ENCODE results near the gene HMG20A.
A peak's percentile ranks its signal among the peaks of the same experiment; 100 is the strongest.

Gene HMG20A

DNA sequence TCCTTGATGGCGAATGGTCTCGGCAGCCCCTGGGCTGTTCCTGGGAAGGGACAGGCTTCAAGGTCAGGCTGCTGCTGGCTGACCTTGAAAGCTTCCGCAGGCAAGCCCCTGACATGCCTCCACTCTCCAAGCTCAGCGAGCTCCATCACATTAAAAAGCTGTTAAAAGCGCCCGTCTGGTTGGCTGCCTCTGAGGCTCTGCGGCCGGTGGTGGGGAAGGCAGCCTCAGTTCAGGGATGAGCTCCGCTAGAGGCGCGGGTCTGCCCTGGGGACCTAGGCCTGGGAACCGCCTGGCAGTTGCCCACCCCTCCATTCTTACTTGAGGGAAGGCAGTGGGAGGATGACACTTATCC is 108.3 kb downstream of the HMG20A start:
- peak overlapping the region; percentile 95 for H2BK12ac ChIP-seq (ENCODE audit: low read length)
- DNase-seq: no peak
- peak overlapping the region; percentile 96 for H2BK5ac ChIP-seq (ENCODE audit: low read depth, low read length, poor library complexity)
- H3K36me3 ChIP-seq (ENCODE audit: control insufficient read depth in 1 of 2, insufficient read depth in 2 of 2, low read length in 2 of 2): no peaks in the 10 kb centered on the region
- H3K4ac ChIP-seq (ENCODE audit: low read depth, low read length): peak overlapping the region; percentile 56
- no peak overlapping the region for H3K23ac ChIP-seq (ENCODE audit: low read length)
- peak overlapping the region; percentile 99 for H4K91ac ChIP-seq (ENCODE audit: low read depth, low read length)
- no peak overlapping the region for H3K4me2 ChIP-seq (ENCODE audit: low read length)
- H3K4me1 ChIP-seq (ENCODE audit: control insufficient read depth in 1 of 2, insufficient read depth in 2 of 2, low read length in 2 of 2): peaks cover 47 to 56% of the 10 kb centered on the region in 2 experiments
- peak overlapping the region; percentile 76 for H3K18ac ChIP-seq (ENCODE audit: low read length)
- no peak overlapping the region for H3K4me3 ChIP-seq (ENCODE audit: low read depth, low read length)
- H2AK5ac ChIP-seq (ENCODE audit: low read length): peak overlapping the region; percentile 89
- no peaks in the 10 kb centered on the region for H3K27me3 ChIP-seq (ENCODE audit: insufficient read depth, low read length)
- WGBS (ENCODE audit: extremely low coverage, insufficient coverage, insufficient read length): no CpG with 5 or more reads among the region's 12 CpGs
- H3K9ac ChIP-seq (ENCODE audit: low read length): no peak overlapping the region
- peaks cover 13% of the 10 kb centered on the region for H3K79me2 ChIP-seq (ENCODE audit: control insufficient read depth, insufficient read depth, low read length, poor library complexity)
- H2AFZ ChIP-seq (ENCODE audit: insufficient read depth, low read length, poor library complexity): no peak overlapping the region
- no peak overlapping the region for H3K27ac ChIP-seq (ENCODE audit: low read depth, low read length)
- H2BK120ac ChIP-seq (ENCODE audit: insufficient read depth, low read length, poor library complexity): peak overlapping the region; percentile 99
- H3K14ac ChIP-seq (ENCODE audit: low read length): peak overlapping the region; percentile 97
- H3K79me1 ChIP-seq (ENCODE audit: low read length): peaks cover 60% of the 10 kb centered on the region
- H3K9me3 ChIP-seq (ENCODE audit: insufficient read depth, low read depth, low read length): no peaks in the 10 kb centered on the region
- no peak overlapping the region for H4K12ac ChIP-seq (ENCODE audit: low read depth, low read length)
- peak overlapping the region; percentile 44 for H4K8ac ChIP-seq (ENCODE audit: low read depth, low read length)

GRCh38 chr15:77529394-77530159 is 108.9 kb downstream of the HMG20A start:
- H2BK120ac ChIP-seq (ENCODE audit: insufficient read depth, low read length, poor library complexity): peak overlapping the region; percentile 99
- H3K23ac ChIP-seq (ENCODE audit: low read length): no peak overlapping the region
- DNase-seq: no peak

GRCh38 chr15:77530576-77530975 is 109.9 kb downstream of the HMG20A start:
- Histone ChIP-seq H2BK5ac (ENCODE audit: low read depth, low read length, poor library complexity) (no peak overlapping the region), H3K4ac (ENCODE audit: low read depth, low read length) (no peak overlapping the region), H3K9me3 (ENCODE audit: insufficient read depth, low read depth, low read length) (no peaks in the 10 kb centered on the region), H3K79me2 (ENCODE audit: control insufficient read depth, insufficient read depth, low read length, poor library complexity) (peaks cover 13% of the 10 kb centered on the region), H4K8ac (ENCODE audit: low read depth, low read length) (no peak overlapping the region), H3K36me3 (ENCODE audit: control insufficient read depth in 1 of 2, insufficient read depth in 2 of 2, low read length in 2 of 2) (no peaks in the 10 kb centered on the region), H3K4me2 (ENCODE audit: low read length) (no peak overlapping the region), H3K4me1 (ENCODE audit: control insufficient read depth in 1 of 2, insufficient read depth in 2 of 2, low read length in 2 of 2) (peaks cover 42 to 50% of the 10 kb centered on the region in 2 experiments), H2BK12ac (ENCODE audit: low read length) (no peak overlapping the region), H3K27ac (ENCODE audit: low read depth, low read length) (peak overlapping the region; percentile 42), H3K23ac (ENCODE audit: low read length) (no peak overlapping the region), H2AFZ (ENCODE audit: insufficient read depth, low read length, poor library complexity) (no peak overlapping the region), H3K79me1 (ENCODE audit: low read length) (peaks cover 57% of the 10 kb centered on the region), H2BK120ac (ENCODE audit: insufficient read depth, low read length, poor library complexity) (peak overlapping the region; percentile 9), H3K9ac (ENCODE audit: low read length) (no peak overlapping the region), H4K91ac (ENCODE audit: low read depth, low read length) (peak overlapping the region; percentile 38), H2AK5ac (ENCODE audit: low read length) (no peak overlapping the region), H3K18ac (ENCODE audit: low read length) (no peak overlapping the region), H3K27me3 (ENCODE audit: insufficient read depth, low read length) (no peaks in the 10 kb centered on the region), H4K12ac (ENCODE audit: low read depth, low read length) (no peak overlapping the region), H3K4me3 (ENCODE audit: low read depth, low read length) (no peak overlapping the region), H3K14ac (ENCODE audit: low read length) (no peak overlapping the region)
- peak; percentile 87 to 93 for DNase-seq
- no CpG with 5 or more reads among the region's 7 CpGs for whole genome bisulfite sequencing (ENCODE audit: extremely low coverage, insufficient coverage, insufficient read length)

More at GRCh38 chr15:77529394-77530159, 108.9 kb downstream of the HMG20A start:
- Histone ChIP-seq H3K4ac (ENCODE audit: low read depth, low read length) (peak overlapping the region; percentile 77), H3K4me3 (ENCODE audit: low read depth, low read length) (no peak overlapping the region), H3K18ac (ENCODE audit: low read length) (peak overlapping the region; percentile 91), H3K36me3 (ENCODE audit: control insufficient read depth in 1 of 2, insufficient read depth in 2 of 2, low read length in 2 of 2) (no peaks in the 10 kb centered on the region), H3K9ac (ENCODE audit: low read length) (no peak overlapping the region), H4K8ac (ENCODE audit: low read depth, low read length) (peak overlapping the region; percentile 80), H3K79me2 (ENCODE audit: control insufficient read depth, insufficient read depth, low read length, poor library complexity) (peaks cover 13% of the 10 kb centered on the region), H2BK12ac (ENCODE audit: low read length) (peak overlapping the region; percentile 95), H2AK5ac (ENCODE audit: low read length) (peak overlapping the region; percentile 100), H3K14ac (ENCODE audit: low read length) (peak overlapping the region; percentile 97), H3K9me3 (ENCODE audit: insufficient read depth, low read depth, low read length) (no peaks in the 10 kb centered on the region), H3K4me2 (ENCODE audit: low read length) (no peak overlapping the region), H2AFZ (ENCODE audit: insufficient read depth, low read length, poor library complexity) (peak overlapping the region; percentile 27), H4K91ac (ENCODE audit: low read depth, low read length) (peak overlapping the region; percentile 99), H4K12ac (ENCODE audit: low read depth, low read length) (peak overlapping the region; percentile 64), H3K79me1 (ENCODE audit: low read length) (peaks cover 60% of the 10 kb centered on the region), H3K27me3 (ENCODE audit: insufficient read depth, low read length) (no peaks in the 10 kb centered on the region), H3K27ac (ENCODE audit: low read depth, low read length) (peak overlapping the region; percentile 51), H3K4me1 (ENCODE audit: control insufficient read depth in 1 of 2, insufficient read depth in 2 of 2, low read length in 2 of 2) (peaks cover 47 to 56% of the 10 kb centered on the region in 2 experiments), H2BK5ac (ENCODE audit: low read depth, low read length, poor library complexity) (peak overlapping the region; percentile 96)
- WGBS (ENCODE audit: extremely low coverage, insufficient coverage, insufficient read length): no CpG with 5 or more reads among the region's 10 CpGs

- peak overlapping the region; percentile 32 for H2BK5ac ChIP-seq (ENCODE audit: low read depth, low read length, poor library complexity)
- peaks cover 33 to 42% of the 10 kb centered on the region in 2 experiments for H3K4me1 ChIP-seq (ENCODE audit: control insufficient read depth in 1 of 2, insufficient read depth in 2 of 2, low read length in 2 of 2)
- H3K36me3 ChIP-seq (ENCODE audit: control insufficient read depth in 1 of 2, insufficient read depth in 2 of 2, low read length in 2 of 2): no peaks in the 10 kb centered on the region
- peak overlapping the region; percentile 13 for H3K18ac ChIP-seq (ENCODE audit: low read length)
- no peak overlapping the region for H3K23ac ChIP-seq (ENCODE audit: low read length)
- peak overlapping the region; percentile 9 for H2BK120ac ChIP-seq (ENCODE audit: insufficient read depth, low read length, poor library complexity)
- H3K27me3 ChIP-seq (ENCODE audit: insufficient read depth, low read length): no peaks in the 10 kb centered on the region
- H4K8ac ChIP-seq (ENCODE audit: low read depth, low read length): peak overlapping the region; percentile 0
- WGBS (ENCODE audit: extremely low coverage, insufficient coverage, insufficient read length): no CpG with 5 or more reads among the region's 26 CpGs
- H3K79me2 ChIP-seq (ENCODE audit: control insufficient read depth, insufficient read depth, low read length, poor library complexity): peaks cover 13% of the 10 kb centered on the region
- H3K4me3 ChIP-seq (ENCODE audit: low read depth, low read length): no peak overlapping the region
- no peak overlapping the region for H4K12ac ChIP-seq (ENCODE audit: low read depth, low read length)
- peak overlapping the region; percentile 14 for H3K4ac ChIP-seq (ENCODE audit: low read depth, low read length)
- H3K27ac ChIP-seq (ENCODE audit: low read depth, low read length): no peak overlapping the region
- H3K14ac ChIP-seq (ENCODE audit: low read length): peak overlapping the region; percentile 33
- peak overlapping the region; percentile 49 for H2AK5ac ChIP-seq (ENCODE audit: low read length)
- H3K79me1 ChIP-seq (ENCODE audit: low read length): peaks cover 49% of the 10 kb centered on the region
- no peak overlapping the region for H2AFZ ChIP-seq (ENCODE audit: insufficient read depth, low read length, poor library complexity)
- no peaks in the 10 kb centered on the region for H3K9me3 ChIP-seq (ENCODE audit: insufficient read depth, low read depth, low read length)
- DNase-seq: no peak
- H4K91ac ChIP-seq (ENCODE audit: low read depth, low read length): peak overlapping the region; percentile 38
- no peak overlapping the region for H3K9ac ChIP-seq (ENCODE audit: low read length)
- no peak overlapping the region for H3K4me2 ChIP-seq (ENCODE audit: low read length)
- H2BK12ac ChIP-seq (ENCODE audit: low read length): peak overlapping the region; percentile 76
Measured at GRCh38 chr15:77531191-77532000, 110.7 kb downstream of the HMG20A start.

Measured in trophoblast cell (in vitro differentiated cells and primary cell).